Sciatic nerve (tissue), 2 donors: ENCODE data around the gene PPA1. TPM values are rescaled to one million over a fixed set of nuclear protein-coding genes. Genes with fewer than 3 reads are reported as not detected.
"Not testable (repeated sequence)": the region's sequence is repeated elsewhere in the genome, so short reads cannot be mapped to it uniquely, and the experiment has no call there.

ENCODE experiments used
- ATAC-seq: fragments of 200-7000 bp; cut with Tn5 transposase; one replicate; pipeline ENCODE4 v1.9.1; 2020; ENCODE audit warnings: mild to moderate bottlenecking, moderate library complexity
- DNase-seq: peaks from one replicate; pipeline ENCODE4 v3.0.0-alpha.2; 2020; ENCODE audit warnings: low spot score
- intact Hi-C: fragments of 100-400 bp; cut with DNase I; formaldehyde crosslinking; loops from one replicate; pipeline ENCODE4 v1.14.2; 2022
- total RNA-seq: library from RNA; stranded (reverse); fragmentation: NEBNext Ultra II Directional; extraction: Animal tissue kit (Norgen Biotek cat#: 25700); gene quantifications from one replicate; pipeline ENCODE4 v1.2.1, GENCODE V29; 2021
- donor health status: DM: no; HTN: no; CAD: no.
- donor health status: DM: no; HTN: no; CAD: no.

Gene PPA1
- total RNA-seq = 114 TPM

DNA sequence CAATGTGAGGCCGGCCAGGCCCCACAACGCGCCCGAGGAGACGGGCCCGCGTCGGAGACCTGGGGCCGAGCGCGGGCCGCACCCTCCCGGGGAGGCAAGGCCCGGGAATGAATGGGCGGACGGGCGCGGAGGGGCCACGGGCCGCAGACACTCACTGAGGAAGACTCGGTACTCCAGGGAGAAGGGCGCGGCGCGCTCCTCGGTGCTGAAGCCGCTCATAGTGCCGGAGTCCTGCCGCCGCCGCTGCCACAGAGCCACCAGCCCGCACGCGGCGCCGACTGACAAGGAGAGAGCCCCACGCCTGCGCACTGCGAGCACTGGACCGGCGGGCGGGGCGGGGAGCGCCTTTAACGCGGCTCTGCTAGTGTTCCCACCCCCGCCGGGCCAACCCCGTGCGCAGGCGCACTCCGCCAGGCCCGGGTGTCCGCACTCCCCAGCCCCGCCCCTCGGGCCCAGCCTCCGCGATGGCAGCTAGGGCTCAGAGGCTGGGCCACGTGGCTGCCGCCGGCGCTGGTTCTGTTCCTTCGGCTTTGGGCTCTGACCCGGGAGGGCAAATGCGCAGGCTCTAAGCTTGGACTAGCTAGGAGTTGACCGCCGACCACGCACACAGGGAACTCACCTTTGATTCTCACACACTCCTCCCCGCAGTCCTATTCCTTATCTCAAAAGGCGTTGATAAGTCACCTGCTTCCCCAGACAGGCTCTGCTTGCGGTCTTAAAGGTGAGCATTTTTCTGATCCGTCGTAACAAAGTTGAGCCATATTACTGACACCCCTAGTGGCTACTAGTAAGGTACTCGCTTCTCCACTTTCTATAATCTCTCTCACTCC, at the start of gene PPA1:
PPA1 (minus strand) TSS at position 321 of the 830 bp plus-strand sequence; CDS start at position 219, 102 bp downstream.
- DNase-seq = peak; percentile 99
- intact Hi-C loops = no loop called here
- peak; percentile 96 for ATAC-seq

DNA sequence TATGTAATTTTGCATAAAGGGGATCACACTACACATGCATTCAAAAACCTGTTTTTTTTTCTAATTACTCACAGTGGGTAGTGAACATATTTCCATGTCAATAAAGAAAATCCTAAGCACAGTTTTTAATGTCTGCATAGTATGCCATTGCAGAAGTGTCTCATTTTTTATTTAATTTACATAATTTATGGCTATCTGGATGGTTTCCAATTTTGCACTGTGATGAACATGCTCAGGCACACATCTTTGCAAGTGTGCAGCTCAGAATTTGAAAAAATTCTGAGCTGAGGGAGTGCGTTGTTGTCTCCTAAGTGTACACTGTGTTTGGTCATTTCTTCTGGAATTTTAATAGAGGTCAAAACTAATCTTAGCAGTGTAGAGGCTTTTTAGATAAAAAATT, 48.4 kb upstream of the PPA1 start:
- DNase-seq = no peak
- no peak for ATAC-seq
- intact Hi-C loops = no loop called here

DNA sequence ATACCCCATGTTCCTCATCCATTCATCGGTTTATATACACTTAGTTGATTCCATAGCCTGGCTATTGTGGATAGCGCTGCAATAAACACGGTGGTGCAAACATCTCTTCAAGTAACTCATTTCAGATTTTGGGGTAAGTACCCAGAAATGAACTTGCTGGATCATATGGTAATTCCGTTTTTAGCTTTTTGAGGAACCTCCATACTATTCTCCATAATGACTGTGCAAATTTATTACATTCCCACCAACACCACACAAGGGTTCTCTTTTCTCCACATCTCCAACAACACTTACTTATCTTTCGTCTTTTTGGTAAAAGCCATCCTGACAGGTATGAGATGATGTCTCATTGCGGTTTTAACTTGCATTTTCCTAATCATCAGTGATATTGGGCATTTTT, 46.9 kb upstream of the PPA1 start:
- DNase-seq (no peak), ATAC-seq (no peak)
- intact Hi-C loops = no loop called here

DNA sequence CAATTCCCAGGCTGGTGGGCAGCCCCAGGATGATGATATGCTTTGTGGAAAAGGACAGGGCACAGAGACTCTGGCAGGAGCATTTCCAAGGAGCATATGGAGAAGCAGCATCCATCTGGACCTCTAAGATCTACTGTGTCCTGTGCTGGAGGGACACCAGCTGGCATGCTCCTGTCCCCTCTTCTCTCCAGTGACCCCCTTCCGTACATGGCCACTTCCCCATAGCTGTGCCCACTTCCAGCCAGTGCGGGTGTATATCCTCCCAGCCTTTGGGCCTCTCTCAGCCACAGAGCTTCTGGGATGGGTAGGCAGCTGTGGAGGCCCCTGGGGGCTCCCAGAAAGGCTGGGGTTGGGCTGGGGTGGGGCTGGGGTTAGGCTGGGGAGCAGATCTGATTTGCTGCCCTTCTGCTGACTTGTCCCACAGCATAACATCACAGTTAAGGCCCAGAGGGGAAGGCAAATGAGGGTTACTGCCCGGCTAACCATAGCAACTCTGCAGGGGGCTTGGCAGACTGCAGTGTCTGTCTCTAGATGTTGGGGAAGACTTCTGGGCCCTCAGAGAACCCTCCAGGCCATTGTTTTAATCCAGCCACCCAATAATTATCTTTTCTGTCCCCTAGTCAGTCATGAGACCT, 44.3 kb upstream of the PPA1 start:
- DNase-seq = no peak
- ATAC-seq = no peak
- intact Hi-C loops = no loop called here

DNA sequence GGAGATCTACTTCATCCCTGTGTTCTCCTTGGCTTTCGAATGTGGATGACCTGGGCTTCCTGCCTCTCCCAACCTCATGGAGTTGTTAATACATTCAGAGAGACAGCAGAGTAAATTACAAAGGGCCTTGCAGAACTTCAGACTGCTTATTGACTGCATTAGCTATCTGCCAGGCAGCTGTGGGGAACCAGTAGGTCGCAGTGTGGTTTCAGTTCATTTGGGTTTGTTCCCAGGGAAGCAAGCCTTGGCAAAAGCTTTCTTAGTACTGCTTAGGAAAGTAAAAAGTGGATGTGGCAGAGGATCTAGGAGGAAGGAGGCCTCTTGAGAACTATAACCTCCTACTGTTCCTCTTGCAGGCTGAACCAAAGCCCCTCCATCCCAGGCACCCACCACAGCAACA, 41.4 kb upstream of the PPA1 start:
- DNase-seq (peak; percentile 67), ATAC-seq (peak; percentile 90)
- intact Hi-C loops = no loop called here

DNA sequence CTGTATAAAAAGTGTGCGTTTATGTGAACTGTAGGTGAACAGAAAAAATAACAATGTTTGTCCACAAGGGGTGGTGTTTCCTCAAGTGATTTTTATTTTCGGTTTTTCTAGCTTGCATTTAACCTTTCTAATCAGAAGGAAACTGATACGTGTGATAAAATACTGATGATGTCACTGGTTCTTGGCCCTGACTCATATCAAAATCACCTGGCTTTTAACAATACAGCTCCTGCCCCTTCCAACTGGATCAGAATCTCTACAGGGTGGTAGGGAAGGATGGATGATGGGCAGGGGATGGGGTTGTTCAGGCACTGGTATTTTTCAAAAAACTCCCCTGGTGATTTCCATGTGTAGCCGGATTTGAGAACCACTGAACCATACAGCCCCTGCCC, 39.7 kb upstream of the PPA1 start:
- intact Hi-C loops = no loop called here
- peak; percentile 12 for ATAC-seq
- DNase-seq = no peak

DNA sequence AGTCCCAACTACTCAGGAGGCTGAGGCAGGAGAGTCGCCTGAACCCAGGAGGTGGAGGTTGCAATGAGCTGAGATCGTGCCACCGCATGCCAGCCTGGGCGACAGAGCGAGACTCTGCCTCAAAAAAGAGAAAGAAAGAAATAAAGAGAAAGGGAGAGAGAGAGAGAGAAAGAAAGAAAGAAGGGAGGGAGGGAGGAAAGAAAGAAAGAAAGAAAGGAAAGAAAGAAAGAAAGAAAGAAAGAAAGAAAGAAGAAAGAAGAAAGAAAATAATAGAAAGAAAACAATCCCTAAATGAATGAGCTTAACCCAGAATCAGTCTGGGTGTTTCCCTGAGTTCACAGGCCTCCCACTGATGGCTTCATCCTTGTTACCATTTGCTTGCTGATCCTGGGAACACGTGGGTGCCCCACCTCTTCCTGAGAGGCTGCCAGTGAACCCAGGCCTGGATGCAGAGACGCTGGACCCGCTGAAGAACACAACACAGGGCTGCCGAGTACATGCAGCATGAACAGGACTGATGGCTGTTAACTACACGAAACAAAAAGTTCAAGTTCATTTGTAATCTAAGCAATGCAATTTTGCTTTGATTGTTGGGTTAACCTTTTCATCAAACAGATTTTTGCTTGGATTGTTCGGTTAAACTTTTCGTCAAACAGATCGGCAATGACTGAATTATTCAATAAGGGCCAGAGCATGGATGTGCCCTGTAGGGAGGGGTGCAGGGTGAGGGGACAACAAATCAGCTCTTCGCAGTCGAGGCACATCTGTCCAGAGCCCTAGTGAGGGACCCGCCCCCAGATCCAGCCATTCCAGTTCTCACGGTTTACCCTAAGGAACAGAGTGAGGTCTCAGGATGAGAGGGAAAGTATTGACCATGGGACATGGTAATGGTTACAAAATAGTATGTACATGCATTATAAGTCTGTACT, 39.0 kb upstream of the PPA1 start:
- ATAC-seq = peak; percentile 86
- intact Hi-C loops = no loop called here
- DNase-seq = peak; percentile 67

DNA sequence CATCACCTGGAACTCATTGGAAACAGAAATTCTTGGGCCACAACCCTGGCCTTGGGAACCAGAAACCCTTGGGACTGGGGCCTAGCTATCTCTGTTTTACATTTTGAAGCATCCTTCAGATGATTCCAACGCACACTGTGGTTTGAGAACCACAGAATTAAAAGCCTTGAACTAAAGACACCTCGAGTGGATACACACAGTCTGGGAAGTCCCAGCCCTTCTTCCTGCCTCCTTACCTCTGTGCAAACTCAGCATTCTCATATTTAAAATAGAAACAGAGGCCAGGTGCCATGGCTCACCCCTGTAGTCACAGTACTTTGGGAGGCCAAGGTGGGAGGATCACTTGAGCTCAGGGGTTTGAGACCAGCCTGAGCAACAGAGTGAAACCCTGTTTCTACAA, 37.7 kb upstream of the PPA1 start:
- ATAC-seq (no peak), DNase-seq (no peak)
- intact Hi-C loops = no loop called here

DNA sequence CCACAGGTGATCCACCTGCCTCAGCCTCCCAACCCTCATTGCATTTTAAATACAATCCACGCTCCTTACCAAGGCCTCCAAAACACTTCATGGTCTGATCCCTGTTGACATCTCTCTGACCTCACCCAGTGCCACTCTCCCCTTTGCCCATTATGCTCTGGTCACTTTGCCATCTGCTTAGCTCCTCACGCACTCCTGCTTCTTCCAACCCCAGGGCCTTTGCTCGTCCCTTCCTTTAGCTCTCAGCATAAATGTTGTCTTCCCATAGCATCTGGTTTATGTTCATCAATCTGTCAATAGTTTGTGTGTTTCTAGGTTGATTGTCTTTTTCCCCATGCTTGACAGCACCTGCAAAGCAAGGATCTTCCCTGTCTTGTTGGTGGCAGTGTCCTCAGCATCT, 36.5 kb upstream of the PPA1 start:
- intact Hi-C loops = no loop called here
- DNase-seq = no peak
- ATAC-seq = no peak

DNA sequence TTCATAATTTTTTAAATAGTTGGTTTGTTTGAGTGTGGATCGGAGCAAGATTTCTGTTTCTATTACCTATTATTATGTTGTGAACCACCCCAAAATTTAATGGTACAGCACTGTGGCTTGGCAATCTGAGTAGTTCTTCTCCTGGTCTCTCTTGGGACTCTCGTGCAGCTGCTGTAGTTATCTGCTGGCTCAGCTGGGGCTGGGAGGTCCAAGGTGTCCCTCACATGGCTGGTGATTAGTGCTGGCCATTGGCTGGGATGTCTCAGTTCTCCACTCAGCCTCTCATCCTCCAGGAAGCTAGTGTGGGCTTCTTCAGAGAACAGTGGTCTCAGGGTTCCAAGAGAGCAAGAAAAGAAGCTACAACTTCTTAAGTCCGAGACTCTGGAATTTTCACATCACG, 35.1 kb upstream of the PPA1 start:
- DNase-seq (no peak), ATAC-seq (no peak)
- intact Hi-C loops = no loop called here

DNA sequence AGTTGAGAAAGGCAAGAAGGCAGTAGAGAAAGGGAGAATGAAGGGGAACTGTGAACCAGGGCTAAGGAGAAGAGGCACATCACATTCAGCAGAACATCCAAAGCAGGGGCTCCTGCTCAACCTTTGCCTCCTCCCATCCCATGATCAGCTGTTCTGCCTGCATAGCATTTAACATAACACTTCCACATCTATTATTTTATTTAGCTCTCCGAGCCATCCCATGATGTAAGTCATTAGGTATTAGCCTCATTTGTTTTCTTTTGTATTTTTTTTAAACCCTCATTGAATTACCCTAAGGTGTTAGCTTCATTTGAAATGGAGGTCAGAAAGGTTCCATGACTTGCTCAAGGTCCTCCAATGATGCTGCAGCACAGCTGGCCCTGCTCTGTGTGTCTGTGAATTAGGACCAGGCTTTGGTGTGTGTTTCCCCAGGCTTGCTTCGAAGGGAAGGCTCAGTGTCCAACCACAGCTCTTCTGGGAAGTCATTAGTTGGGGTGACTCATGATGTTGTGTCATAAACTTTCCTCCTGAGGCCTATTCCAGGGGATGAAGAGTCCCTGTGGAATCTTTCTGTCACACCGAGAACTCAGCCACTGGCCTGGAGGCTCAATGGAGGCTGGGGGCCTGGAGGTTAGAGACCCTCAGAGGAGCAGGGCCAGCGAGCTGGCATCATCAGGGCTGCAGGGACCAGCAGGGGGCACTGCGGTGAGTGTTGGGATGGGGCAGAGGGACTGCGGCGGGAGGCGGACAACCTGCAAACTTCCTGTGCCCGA, 34.1 kb upstream of the PPA1 start:
- DNase-seq = no peak
- intact Hi-C loops = no loop called here
- ATAC-seq = peak; percentile 11

DNA sequence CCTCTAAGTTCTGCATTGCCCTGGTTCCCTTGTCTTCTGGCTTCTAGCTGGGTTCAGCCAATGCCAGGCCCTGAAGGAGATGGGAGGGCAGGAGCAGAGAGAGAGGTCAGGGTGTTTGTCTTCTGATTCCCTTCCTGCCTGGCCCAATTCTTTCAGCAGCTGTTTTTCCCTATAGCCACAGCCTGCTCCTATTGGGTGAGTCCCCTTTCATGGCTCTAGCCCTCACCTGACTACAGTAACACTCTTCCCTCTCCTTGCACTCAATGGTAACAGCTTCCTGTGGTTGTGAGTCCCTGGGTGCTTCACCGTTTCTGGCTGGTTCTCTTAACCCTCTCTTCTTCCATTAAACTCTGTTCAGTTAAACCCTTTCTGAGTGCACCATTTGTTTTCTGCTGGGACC, 33.5 kb upstream of the PPA1 start:
- no peak for DNase-seq
- intact Hi-C loops = no loop called here
- no peak for ATAC-seq

DNA sequence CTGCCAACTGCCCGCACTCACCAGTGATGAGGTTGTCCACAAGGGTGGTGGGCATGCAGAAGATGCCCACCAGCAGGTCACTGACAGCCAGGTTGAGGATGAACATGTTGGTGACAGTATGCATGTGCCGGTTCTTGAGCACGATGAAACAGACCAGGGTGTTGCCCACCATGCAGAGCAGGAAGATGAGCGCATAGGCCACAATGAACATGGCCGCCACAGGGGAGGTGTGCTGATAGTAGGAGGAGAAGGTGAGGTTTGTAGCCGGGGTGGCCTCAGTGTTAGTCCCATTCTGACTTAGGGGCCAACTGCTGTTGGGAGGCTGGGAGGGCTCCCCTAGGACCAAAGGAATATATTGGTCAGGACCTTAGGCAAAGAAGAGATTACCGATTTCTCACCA, 32.8 kb upstream of the PPA1 start:
- DNase-seq (no peak), ATAC-seq (no peak)
- intact Hi-C loops = no loop called here

DNA sequence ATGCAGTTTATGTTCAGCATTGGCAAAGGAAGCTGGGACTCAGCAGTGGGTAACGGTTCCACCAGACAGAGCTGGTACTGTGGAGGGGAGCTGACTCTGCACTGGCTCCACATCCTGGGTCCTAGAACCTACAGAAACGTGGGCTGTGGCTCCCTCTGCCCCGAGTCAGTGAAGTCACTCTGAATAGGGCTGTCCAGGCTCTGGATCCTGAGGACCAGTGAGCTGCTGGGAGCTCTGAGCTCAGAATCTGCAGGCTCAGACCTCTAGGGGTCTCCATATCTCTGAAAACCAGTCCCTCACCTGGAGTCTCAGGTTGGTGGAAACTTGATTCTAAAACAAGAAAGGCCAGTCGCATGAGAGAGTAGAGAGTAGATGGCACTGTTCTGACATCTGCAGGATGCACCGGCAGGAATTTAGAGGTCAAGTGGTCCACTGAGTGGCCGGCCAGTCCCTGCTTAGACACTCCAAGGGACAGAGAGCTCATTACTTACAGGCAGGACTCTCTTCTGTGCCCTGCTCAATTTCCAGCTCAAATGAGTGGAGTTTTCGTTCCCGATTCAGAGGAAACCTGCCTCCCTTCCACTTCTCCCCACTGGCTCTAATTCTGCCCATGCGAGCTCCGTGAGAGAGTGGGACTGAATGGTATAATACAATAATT, 31.9 kb upstream of the PPA1 start:
- no peak for DNase-seq
- peak; percentile 49 for ATAC-seq
- intact Hi-C loops = no loop called here

DNA sequence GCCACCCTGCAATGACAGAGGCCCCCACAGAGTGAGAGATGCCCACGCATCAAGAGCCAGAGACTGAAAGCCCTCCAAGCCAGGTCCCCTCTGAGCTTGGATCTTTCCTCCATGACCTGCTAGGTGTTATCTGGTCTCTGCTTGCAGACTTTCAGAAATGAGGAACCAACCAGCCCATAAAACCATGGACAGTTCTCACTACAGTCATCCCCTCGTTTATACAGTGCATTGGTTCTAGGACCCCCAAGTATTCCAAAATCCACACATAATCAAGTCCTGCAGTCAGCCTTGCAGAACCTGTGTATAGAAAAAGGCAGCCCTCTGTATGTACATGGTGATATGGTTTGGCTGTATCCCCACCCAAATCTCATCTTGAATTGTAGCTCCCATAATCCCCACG, 27.5 kb upstream of the PPA1 start:
- intact Hi-C loops = no loop called here
- DNase-seq (no peak), ATAC-seq (no peak)

DNA sequence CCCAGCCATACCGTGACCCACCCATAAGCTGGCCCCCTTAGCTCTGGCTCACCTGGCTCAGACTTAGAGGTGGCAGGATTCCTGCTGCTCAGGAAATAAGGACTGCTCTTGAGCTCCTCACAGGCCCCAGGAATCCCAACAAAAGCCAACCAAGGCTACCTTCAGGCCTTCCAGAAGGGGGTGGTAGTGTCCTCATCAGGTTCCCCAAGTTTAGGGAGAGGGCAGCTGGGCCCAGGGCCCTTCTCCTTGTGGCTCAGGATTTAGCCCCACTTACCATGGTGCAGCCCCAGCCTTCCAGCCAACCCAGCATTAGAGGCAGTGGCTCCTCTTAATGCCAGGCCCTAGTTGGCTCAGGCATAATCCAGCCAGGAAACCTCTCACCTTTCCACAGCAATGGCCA, 27.0 kb upstream of the PPA1 start:
- intact Hi-C loops = no loop called here
- ATAC-seq = no peak
- no peak for DNase-seq

DNA sequence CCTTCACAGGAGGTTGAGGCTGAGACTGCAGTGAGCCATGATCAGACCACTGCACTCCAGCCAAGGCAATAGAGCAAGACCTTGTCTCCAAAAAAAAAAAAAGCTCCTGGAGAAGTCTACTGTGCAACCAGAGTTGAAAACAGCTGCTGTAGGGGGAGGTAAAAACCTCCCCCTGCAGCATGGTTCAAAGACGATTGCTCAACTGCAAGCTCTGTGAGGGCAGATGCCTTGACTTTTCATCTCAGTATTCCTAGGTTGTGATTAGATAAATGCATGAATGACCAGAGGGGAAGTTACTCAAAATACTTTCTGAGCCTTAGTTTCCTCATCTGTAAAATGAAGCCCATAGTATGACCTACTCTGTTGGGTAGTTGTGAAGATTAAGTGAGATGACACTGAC, 25.0 kb upstream of the PPA1 start:
- DNase-seq (no peak), ATAC-seq (no peak)
- intact Hi-C loops = no loop called here

DNA sequence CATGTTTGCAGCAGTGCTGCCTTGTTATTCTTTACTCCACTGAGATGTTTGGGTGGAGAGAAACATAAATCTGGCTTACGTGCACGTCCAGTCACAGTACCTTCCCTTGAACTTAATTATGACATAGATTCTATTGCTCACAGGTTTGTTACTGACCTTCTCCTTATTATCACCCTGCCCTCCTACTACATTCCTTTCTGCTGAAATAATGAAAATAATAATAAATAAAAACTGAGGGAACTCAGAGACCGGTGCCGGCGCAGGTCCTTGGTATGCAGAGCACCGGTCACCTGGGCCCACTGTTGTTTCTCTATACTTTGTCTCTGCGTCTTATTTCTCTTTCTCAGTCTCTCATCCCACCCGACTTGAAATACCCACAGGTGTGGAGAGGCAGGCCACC, 24.6 kb upstream of the PPA1 start:
- intact Hi-C loops, ATAC-seq, DNase-seq: not testable (repeated sequence)

DNA sequence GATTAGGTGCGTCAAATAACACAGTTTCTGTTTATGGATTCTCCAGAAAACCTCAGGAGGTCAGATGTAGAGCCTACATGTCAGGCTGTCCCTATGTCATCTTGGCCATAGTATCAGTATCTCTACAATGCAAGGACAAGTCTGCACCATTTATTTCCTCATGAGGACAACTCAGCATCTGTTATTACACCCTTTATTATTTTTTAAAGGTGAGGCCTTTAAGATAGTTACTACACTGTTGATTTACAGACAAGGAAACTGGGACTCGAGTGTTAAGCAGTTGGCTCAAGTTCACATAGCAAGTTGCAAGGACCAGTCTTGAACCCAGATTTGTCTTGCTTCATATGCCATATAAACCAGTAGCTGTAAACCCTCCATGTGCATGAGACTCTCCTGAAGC, 23.2 kb upstream of the PPA1 start:
- DNase-seq (no peak), ATAC-seq (no peak)
- intact Hi-C loops = no loop called here
